ENCODE data around the gene AKIRIN1.
"Not testable (repeated sequence)": the region's sequence is repeated elsewhere in the genome, so short reads cannot be mapped to it uniquely, and the experiment has no call there.

AKIRIN1 gene

GRCh38 chr1:39006287-39006686, 15.2 kb downstream of the AKIRIN1 start:
- POLR2A ChIA-PET = no interaction called here
- DNase-seq (ENCODE audit: extremely low spot score) = no peak
- CTCF ChIA-PET = no interaction called here
- TF ChIP-seq PKNOX1 (IDR thresholded peaks at IDR 0.05) (no peak), HDGF (IDR thresholded peaks at IDR 0.05; ENCODE audit: borderline replicate concordance) (no peak), ARNT (IDR thresholded peaks at IDR 0.05) (no peak), ELF4 (IDR thresholded peaks at IDR 0.05) (no peak), FOXA1 (IDR thresholded peaks at IDR 0.05) (no peak)

- POLR2A ChIA-PET = no interaction called here
- CTCF ChIA-PET = no interaction called here
- DNase-seq (ENCODE audit: extremely low spot score) = no peak
- TF ChIP-seq CTBP1 (IDR thresholded peaks at IDR 0.05; ENCODE audit: borderline replicate concordance) = no peak
- TF ChIP-seq BHLHE40 (IDR thresholded peaks at IDR 0.05; ENCODE audit: borderline replicate concordance) = no peak
- no peak for TF ChIP-seq SP1 (IDR thresholded peaks at IDR 0.05)
- TF ChIP-seq FOXM1 (IDR thresholded peaks at IDR 0.05; ENCODE audit: borderline replicate concordance) = no peak
- no peak for TF ChIP-seq ARNT (IDR thresholded peaks at IDR 0.05)
- no peak for TF ChIP-seq FOXK2 (IDR thresholded peaks at IDR 0.05)
- no peak for TF ChIP-seq ELF4 (IDR thresholded peaks at IDR 0.05)
- TF ChIP-seq SUZ12 (IDR thresholded peaks at IDR 0.05) = no peak
- TF ChIP-seq LEF1 (IDR thresholded peaks at IDR 0.05; ENCODE audit: borderline replicate concordance) = no peak
- no peak for TF ChIP-seq ZNF384 (IDR thresholded peaks at IDR 0.05)
- TF ChIP-seq L3MBTL2 (conservative IDR thresholded peaks at IDR 0.05) = no peak
- TF ChIP-seq PKNOX1 (IDR thresholded peaks at IDR 0.05) = no peak
- no peak for TF ChIP-seq NFRKB (IDR thresholded peaks at IDR 0.05)
- no peak for TF ChIP-seq HDGF (IDR thresholded peaks at IDR 0.05; ENCODE audit: borderline replicate concordance)
- no peak for TF ChIP-seq TARDBP (IDR thresholded peaks at IDR 0.05)
- no peak for TF ChIP-seq FOXA1 (IDR thresholded peaks at IDR 0.05)
Observed at GRCh38 chr1:39006726-39007645, 15.9 kb downstream of the AKIRIN1 start.

- CTCF ChIA-PET; DNase-seq (ENCODE audit: extremely low spot score): not testable (repeated sequence)
- POLR2A ChIA-PET = interaction anchor here (2.6 kb wide), 1 partner anchor 12 kb away, joined by 21 read pairs; the partner anchor contains the start of gene NDUFS5
Observed at GRCh38 chr1:39014956-39015355, 23.9 kb downstream of the AKIRIN1 start.

GRCh38 chr1:39016604-39017171, 25.6 kb downstream of the AKIRIN1 start:
- no peak for DNase-seq (ENCODE audit: extremely low spot score)
- TF ChIP-seq CTBP1 (IDR thresholded peaks at IDR 0.05; ENCODE audit: borderline replicate concordance) (no peak), L3MBTL2 (conservative IDR thresholded peaks at IDR 0.05) (no peak), SUZ12 (IDR thresholded peaks at IDR 0.05) (no peak), FOXM1 (IDR thresholded peaks at IDR 0.05; ENCODE audit: borderline replicate concordance) (no peak), FOXK2 (IDR thresholded peaks at IDR 0.05) (no peak)
- ChIA-PET POLR2A (interaction anchor here (2.6 kb wide), 1 partner anchor 10 kb away, joined by 21 read pairs; the partner anchor contains the start of gene NDUFS5), CTCF (no interaction called here)

- no peak for TF ChIP-seq L3MBTL2 (conservative IDR thresholded peaks at IDR 0.05)
- TF ChIP-seq BHLHE40 (IDR thresholded peaks at IDR 0.05; ENCODE audit: borderline replicate concordance) = no peak
- ChIA-PET POLR2A (interaction anchor here (2.6 kb wide), 1 partner anchor 9 kb away, joined by 21 read pairs; the partner anchor contains the start of gene NDUFS5), CTCF (no interaction called here)
- DNase-seq (ENCODE audit: extremely low spot score) = no peak
Observed at GRCh38 chr1:39017266-39017665, 26.2 kb downstream of the AKIRIN1 start.

GRCh38 chr1:39020494-39020893, 29.4 kb downstream of the AKIRIN1 start:
- DNase-seq (ENCODE audit: extremely low spot score); CTCF ChIA-PET; POLR2A ChIA-PET: not testable (repeated sequence)

- DNase-seq (ENCODE audit: extremely low spot score) = no peak
- POLR2A ChIA-PET = no interaction called here
- TF ChIP-seq CTBP1 (IDR thresholded peaks at IDR 0.05; ENCODE audit: borderline replicate concordance) = no peak
- no peak for TF ChIP-seq BHLHE40 (IDR thresholded peaks at IDR 0.05; ENCODE audit: borderline replicate concordance)
- no peak for TF ChIP-seq ZNF384 (IDR thresholded peaks at IDR 0.05)
- no peak for TF ChIP-seq ARNT (IDR thresholded peaks at IDR 0.05)
- no peak for TF ChIP-seq ELF4 (IDR thresholded peaks at IDR 0.05)
- no peak for TF ChIP-seq FOXK2 (IDR thresholded peaks at IDR 0.05)
- TF ChIP-seq FOXM1 (IDR thresholded peaks at IDR 0.05; ENCODE audit: borderline replicate concordance) = no peak
- TF ChIP-seq FOXA1 (IDR thresholded peaks at IDR 0.05) = no peak
- no peak for TF ChIP-seq SP1 (IDR thresholded peaks at IDR 0.05)
- TF ChIP-seq SUZ12 (IDR thresholded peaks at IDR 0.05) = no peak
- TF ChIP-seq HDGF (IDR thresholded peaks at IDR 0.05; ENCODE audit: borderline replicate concordance) = no peak
- TF ChIP-seq PKNOX1 (IDR thresholded peaks at IDR 0.05) = no peak
- no peak for TF ChIP-seq LEF1 (IDR thresholded peaks at IDR 0.05; ENCODE audit: borderline replicate concordance)
- no peak for TF ChIP-seq L3MBTL2 (conservative IDR thresholded peaks at IDR 0.05)
- TF ChIP-seq TARDBP (IDR thresholded peaks at IDR 0.05) = no peak
- no peak for TF ChIP-seq NFRKB (IDR thresholded peaks at IDR 0.05)
- CTCF ChIA-PET = no interaction called here
Observed at GRCh38 chr1:39021426-39021825, 30.4 kb downstream of the AKIRIN1 start.

Data from HEK293T (cell line).